ENCODE measurements around the gene OSBPL6.
"Not testable (repeated sequence)": the region's sequence is repeated elsewhere in the genome, so short reads cannot be mapped to it uniquely, and the experiment has no call there.

OSBPL6 gene

GRCh38 chr2:178309541-178309940 is 115.2 kb downstream of the OSBPL6 start:
- no peaks in the 10 kb centered on the region for H3K27me3 ChIP-seq (ENCODE audit: low read depth, low read length)
- no peaks in the 10 kb centered on the region for H3K36me3 ChIP-seq (ENCODE audit: control insufficient read depth in 1 of 2, insufficient read depth in 2 of 2, low read length in 2 of 2)
- H3K4me1 ChIP-seq (ENCODE audit: control insufficient read depth in 1 of 2, insufficient read depth in 2 of 2, low read length in 2 of 2) = no peaks in the 10 kb centered on the region
- H3K27ac ChIP-seq (ENCODE audit: low read length) = no peak overlapping the region
- no peaks in the 10 kb centered on the region for H3K9me3 ChIP-seq (ENCODE audit: control insufficient read depth in 1 of 2, low read length in 2 of 2)
- no peak overlapping the region for H3K4me3 ChIP-seq (ENCODE audit: low read depth in 1 of 2, low read length in 2 of 2)

GRCh38 chr2:178315078-178315477 is 120.8 kb downstream of the OSBPL6 start:
- no peak overlapping the region for H3K27ac ChIP-seq (ENCODE audit: low read length)

GRCh38 chr2:178315488-178315948 is 121.2 kb downstream of the OSBPL6 start:
- H3K27me3 ChIP-seq (ENCODE audit: low read depth, low read length) = no peaks in the 10 kb centered on the region
- H3K27ac ChIP-seq (ENCODE audit: low read length) = no peak overlapping the region

More at GRCh38 chr2:178315078-178315477, 120.8 kb downstream of the OSBPL6 start:
- H3K4me3 ChIP-seq (ENCODE audit: low read depth in 1 of 2, low read length in 2 of 2) = no peak overlapping the region
- H3K4me1 ChIP-seq (ENCODE audit: control insufficient read depth in 1 of 2, insufficient read depth in 2 of 2, low read length in 2 of 2) = no peaks in the 10 kb centered on the region
- no peaks in the 10 kb centered on the region for H3K27me3 ChIP-seq (ENCODE audit: low read depth, low read length)
- H3K36me3 ChIP-seq (ENCODE audit: control insufficient read depth in 1 of 2, insufficient read depth in 2 of 2, low read length in 2 of 2) = no peaks in the 10 kb centered on the region
- no peaks in the 10 kb centered on the region for H3K9me3 ChIP-seq (ENCODE audit: control insufficient read depth in 1 of 2, low read length in 2 of 2)

GRCh38 chr2:178317811-178318210 is 123.5 kb downstream of the OSBPL6 start:
- no peaks in the 10 kb centered on the region for H3K9me3 ChIP-seq (ENCODE audit: control insufficient read depth in 1 of 2, low read length in 2 of 2)
- H3K27ac ChIP-seq (ENCODE audit: low read length) = no peak overlapping the region
- no peaks in the 10 kb centered on the region for H3K36me3 ChIP-seq (ENCODE audit: control insufficient read depth in 1 of 2, insufficient read depth in 2 of 2, low read length in 2 of 2)
- H3K4me3 ChIP-seq (ENCODE audit: low read depth in 1 of 2, low read length in 2 of 2) = no peak overlapping the region
- no peaks in the 10 kb centered on the region for H3K4me1 ChIP-seq (ENCODE audit: control insufficient read depth in 1 of 2, insufficient read depth in 2 of 2, low read length in 2 of 2)
- H3K27me3 ChIP-seq (ENCODE audit: low read depth, low read length) = no peaks in the 10 kb centered on the region

More at GRCh38 chr2:178315488-178315948, 121.2 kb downstream of the OSBPL6 start:
- Histone ChIP-seq H3K36me3 (ENCODE audit: control insufficient read depth in 1 of 2, insufficient read depth in 2 of 2, low read length in 2 of 2) (no peaks in the 10 kb centered on the region), H3K4me1 (ENCODE audit: control insufficient read depth in 1 of 2, insufficient read depth in 2 of 2, low read length in 2 of 2) (no peaks in the 10 kb centered on the region), H3K4me3 (ENCODE audit: low read depth in 1 of 2, low read length in 2 of 2) (no peak overlapping the region), H3K9me3 (ENCODE audit: control insufficient read depth in 1 of 2, low read length in 2 of 2) (no peaks in the 10 kb centered on the region)

- no peaks in the 10 kb centered on the region for H3K9me3 ChIP-seq (ENCODE audit: control insufficient read depth in 1 of 2, low read length in 2 of 2)
- no peaks in the 10 kb centered on the region for H3K4me1 ChIP-seq (ENCODE audit: control insufficient read depth in 1 of 2, insufficient read depth in 2 of 2, low read length in 2 of 2)
- H3K27me3 ChIP-seq (ENCODE audit: low read depth, low read length) = no peaks in the 10 kb centered on the region
- H3K36me3 ChIP-seq (ENCODE audit: control insufficient read depth in 1 of 2, insufficient read depth in 2 of 2, low read length in 2 of 2) = no peaks in the 10 kb centered on the region
- H3K27ac ChIP-seq (ENCODE audit: low read length) = no peak overlapping the region
- H3K4me3 ChIP-seq (ENCODE audit: low read depth in 1 of 2, low read length in 2 of 2) = no peak overlapping the region
Measured at GRCh38 chr2:178320011-178320585, 125.8 kb downstream of the OSBPL6 start.

- no peak overlapping the region for H3K27ac ChIP-seq (ENCODE audit: low read length)
- no peaks in the 10 kb centered on the region for H3K36me3 ChIP-seq (ENCODE audit: control insufficient read depth in 1 of 2, insufficient read depth in 2 of 2, low read length in 2 of 2)
- H3K9me3 ChIP-seq (ENCODE audit: control insufficient read depth in 1 of 2, low read length in 2 of 2) = no peaks in the 10 kb centered on the region
- H3K4me3 ChIP-seq (ENCODE audit: low read depth in 1 of 2, low read length in 2 of 2) = no peak overlapping the region
- H3K4me1 ChIP-seq (ENCODE audit: control insufficient read depth in 1 of 2, insufficient read depth in 2 of 2, low read length in 2 of 2) = no peaks in the 10 kb centered on the region
- H3K27me3 ChIP-seq (ENCODE audit: low read depth, low read length) = no peaks in the 10 kb centered on the region
Measured at GRCh38 chr2:178322068-178322467, 127.8 kb downstream of the OSBPL6 start.

GRCh38 chr2:178323331-178323730 is 129.0 kb downstream of the OSBPL6 start:
- H3K9me3 ChIP-seq (ENCODE audit: control insufficient read depth in 1 of 2, low read length in 2 of 2); H3K27ac ChIP-seq (ENCODE audit: low read length); H3K4me1 ChIP-seq (ENCODE audit: control insufficient read depth in 1 of 2, insufficient read depth in 2 of 2, low read length in 2 of 2); H3K4me3 ChIP-seq (ENCODE audit: low read depth in 1 of 2, low read length in 2 of 2); H3K27me3 ChIP-seq (ENCODE audit: low read depth, low read length); H3K36me3 ChIP-seq (ENCODE audit: control insufficient read depth in 1 of 2, insufficient read depth in 2 of 2, low read length in 2 of 2): not testable (repeated sequence)

- no peaks in the 10 kb centered on the region for H3K27me3 ChIP-seq (ENCODE audit: low read depth, low read length)
- no peaks in the 10 kb centered on the region for H3K4me1 ChIP-seq (ENCODE audit: control insufficient read depth in 1 of 2, insufficient read depth in 2 of 2, low read length in 2 of 2)
- no peak overlapping the region for H3K27ac ChIP-seq (ENCODE audit: low read length)
- H3K36me3 ChIP-seq (ENCODE audit: control insufficient read depth in 1 of 2, insufficient read depth in 2 of 2, low read length in 2 of 2) = no peaks in the 10 kb centered on the region
- H3K4me3 ChIP-seq (ENCODE audit: low read depth in 1 of 2, low read length in 2 of 2) = no peak overlapping the region
- no peaks in the 10 kb centered on the region for H3K9me3 ChIP-seq (ENCODE audit: control insufficient read depth in 1 of 2, low read length in 2 of 2)
Measured at GRCh38 chr2:178324077-178324476, 129.8 kb downstream of the OSBPL6 start.

GRCh38 chr2:178325268-178325667 is 131.0 kb downstream of the OSBPL6 start:
- Histone ChIP-seq H3K36me3 (ENCODE audit: control insufficient read depth in 1 of 2, insufficient read depth in 2 of 2, low read length in 2 of 2) (no peaks in the 10 kb centered on the region), H3K27me3 (ENCODE audit: low read depth, low read length) (no peaks in the 10 kb centered on the region), H3K9me3 (ENCODE audit: control insufficient read depth in 1 of 2, low read length in 2 of 2) (no peaks in the 10 kb centered on the region), H3K4me1 (ENCODE audit: control insufficient read depth in 1 of 2, insufficient read depth in 2 of 2, low read length in 2 of 2) (no peaks in the 10 kb centered on the region), H3K27ac (ENCODE audit: low read length) (no peak overlapping the region), H3K4me3 (ENCODE audit: low read depth in 1 of 2, low read length in 2 of 2) (no peak overlapping the region)

- Histone ChIP-seq H3K27me3 (ENCODE audit: low read depth, low read length) (no peaks in the 10 kb centered on the region), H3K9me3 (ENCODE audit: control insufficient read depth in 1 of 2, low read length in 2 of 2) (no peaks in the 10 kb centered on the region), H3K27ac (ENCODE audit: low read length) (no peak overlapping the region), H3K36me3 (ENCODE audit: control insufficient read depth in 1 of 2, insufficient read depth in 2 of 2, low read length in 2 of 2) (no peaks in the 10 kb centered on the region), H3K4me1 (ENCODE audit: control insufficient read depth in 1 of 2, insufficient read depth in 2 of 2, low read length in 2 of 2) (no peaks in the 10 kb centered on the region), H3K4me3 (ENCODE audit: low read depth in 1 of 2, low read length in 2 of 2) (no peak overlapping the region)
Measured at GRCh38 chr2:178327516-178327915, 133.2 kb downstream of the OSBPL6 start.

GRCh38 chr2:178328037-178328436 is 133.7 kb downstream of the OSBPL6 start:
- no peaks in the 10 kb centered on the region for H3K36me3 ChIP-seq (ENCODE audit: control insufficient read depth in 1 of 2, insufficient read depth in 2 of 2, low read length in 2 of 2)

More at GRCh38 chr2:178328037-178328436, 133.7 kb downstream of the OSBPL6 start:
- Histone ChIP-seq H3K27ac (ENCODE audit: low read length) (no peak overlapping the region), H3K4me3 (ENCODE audit: low read depth in 1 of 2, low read length in 2 of 2) (no peak overlapping the region), H3K4me1 (ENCODE audit: control insufficient read depth in 1 of 2, insufficient read depth in 2 of 2, low read length in 2 of 2) (no peaks in the 10 kb centered on the region), H3K27me3 (ENCODE audit: low read depth, low read length) (no peaks in the 10 kb centered on the region), H3K9me3 (ENCODE audit: control insufficient read depth in 1 of 2, low read length in 2 of 2) (no peaks in the 10 kb centered on the region)

Measured in muscle layer of duodenum (tissue), 2 donors.